DMS53 treated with DMSO at 0.1 percent for 48 hours (cell line): ENCODE data around the gene ZNF511.

Experiments used
- DNase-seq: peaks from one replicate; lab custom pipeline; 2025; ENCODE audit not compliant: unreplicated experiment; lab: John Stamatoyannopoulos, UW

ZNF511 gene

GRCh38 chr10:133274751-133275683 is 33.7 kb upstream of the ZNF511 start:
- no peak for DNase-seq

GRCh38 chr10:133275684-133276092 is 33.0 kb upstream of the ZNF511 start:
- no peak for DNase-seq

- no peak for DNase-seq
These were observed 32.6 kb upstream of the ZNF511 start for GRCh38 chr10:133276100-133276434.

GRCh38 chr10:133276435-133277201 is 32.1 kb upstream of the ZNF511 start, which contains the start of gene ADAM8:
Gene ADAM8 (minus strand): TSS chr10:133276868. CDS start chr10:133276817, 51 bp downstream.
- no peak for DNase-seq

- no peak for DNase-seq
These were observed 31.3 kb upstream of the ZNF511 start for GRCh38 chr10:133277277-133277992.

- no peak for DNase-seq
These were observed 30.6 kb upstream of the ZNF511 start for GRCh38 chr10:133277993-133278576.

GRCh38 chr10:133278577-133279265 is 30.0 kb upstream of the ZNF511 start:
- no peak for DNase-seq

GRCh38 chr10:133279326-133280226 is 29.1 kb upstream of the ZNF511 start:
- DNase-seq, result no peak

- no peak for DNase-seq
These were observed 28.2 kb upstream of the ZNF511 start for GRCh38 chr10:133280391-133281059.

- DNase-seq, result no peak
These were observed 27.6 kb upstream of the ZNF511 start for GRCh38 chr10:133281084-133281483.

GRCh38 chr10:133281628-133282372 is 26.9 kb upstream of the ZNF511 start:
- DNase-seq, result no peak

GRCh38 chr10:133282846-133283390 is 25.8 kb upstream of the ZNF511 start:
- no peak for DNase-seq

- no peak for DNase-seq
These were observed 24.8 kb upstream of the ZNF511 start for GRCh38 chr10:133283931-133284330.

GRCh38 chr10:133285217-133285616 is 23.5 kb upstream of the ZNF511 start:
- no peak for DNase-seq

- no peak for DNase-seq
These were observed 22.3 kb upstream of the ZNF511 start for GRCh38 chr10:133286366-133286765.

GRCh38 chr10:133287832-133288500 is 20.7 kb upstream of the ZNF511 start:
- no peak for DNase-seq

- DNase-seq, result no peak
These were observed 19.0 kb upstream of the ZNF511 start for GRCh38 chr10:133289761-133290160.
